ENCODE results near the gene VWA8. TPM values are rescaled to one million over a fixed set of nuclear protein-coding genes. Genes with fewer than 3 reads are reported as not detected.

Gene VWA8
- total RNA-seq, 1 donor from 2014 or later: 14.6 TPM

GRCh38 chr13:42000846-42001245, 39.9 kb upstream of the VWA8 start:
- Histone ChIP-seq H3K36me3 (ENCODE audit: control insufficient read depth, insufficient read depth, low read length) (no peaks in the 10 kb centered on the region), H3K4me3 (ENCODE audit: low read depth, low read length) (no peak overlapping the region), H3K27me3 (ENCODE audit: control insufficient read depth, insufficient read depth, low read length) (no peaks in the 10 kb centered on the region)
- DNase-seq (ENCODE audit: low read depth): no peak
- TF ChIP-seq CTCF (IDR thresholded peaks at IDR 0.05; ENCODE audit: insufficient read depth, low read length, poor library complexity, severe bottlenecking): no peak

- H3K4me3 ChIP-seq (ENCODE audit: low read depth, low read length): no peak overlapping the region
- no peak for TF ChIP-seq CTCF (IDR thresholded peaks at IDR 0.05; ENCODE audit: insufficient read depth, low read length, poor library complexity, severe bottlenecking)
- no peak for DNase-seq (ENCODE audit: low read depth)
- no peaks in the 10 kb centered on the region for H3K27me3 ChIP-seq (ENCODE audit: control insufficient read depth, insufficient read depth, low read length)
- H3K36me3 ChIP-seq (ENCODE audit: control insufficient read depth, insufficient read depth, low read length): no peaks in the 10 kb centered on the region
Measured at GRCh38 chr13:41997396-41997795, 36.5 kb upstream of the VWA8 start.

- TF ChIP-seq CTCF (IDR thresholded peaks at IDR 0.05; ENCODE audit: insufficient read depth, low read length, poor library complexity, severe bottlenecking): no peak
- Histone ChIP-seq H3K27me3 (ENCODE audit: control insufficient read depth, insufficient read depth, low read length) (no peaks in the 10 kb centered on the region), H3K4me3 (ENCODE audit: low read depth, low read length) (no peak overlapping the region), H3K36me3 (ENCODE audit: control insufficient read depth, insufficient read depth, low read length) (no peaks in the 10 kb centered on the region)
- peak; percentile 32 for DNase-seq (ENCODE audit: low read depth)
Measured at GRCh38 chr13:41995946-41996345, 35.0 kb upstream of the VWA8 start.

- no peak for TF ChIP-seq CTCF (IDR thresholded peaks at IDR 0.05; ENCODE audit: insufficient read depth, low read length, poor library complexity, severe bottlenecking)
- Histone ChIP-seq H3K27me3 (ENCODE audit: control insufficient read depth, insufficient read depth, low read length) (no peaks in the 10 kb centered on the region), H3K4me3 (ENCODE audit: low read depth, low read length) (no peak overlapping the region), H3K36me3 (ENCODE audit: control insufficient read depth, insufficient read depth, low read length) (no peaks in the 10 kb centered on the region)
- DNase-seq (ENCODE audit: low read depth): no peak
Measured at GRCh38 chr13:41995336-41995735, 34.4 kb upstream of the VWA8 start.

- Histone ChIP-seq H3K36me3 (ENCODE audit: control insufficient read depth, insufficient read depth, low read length) (no peaks in the 10 kb centered on the region), H3K4me3 (ENCODE audit: low read depth, low read length) (no peak overlapping the region), H3K27me3 (ENCODE audit: control insufficient read depth, insufficient read depth, low read length) (no peaks in the 10 kb centered on the region)
- DNase-seq (ENCODE audit: low read depth): no peak
- TF ChIP-seq CTCF (IDR thresholded peaks at IDR 0.05; ENCODE audit: insufficient read depth, low read length, poor library complexity, severe bottlenecking): no peak
Measured at GRCh38 chr13:41994696-41995095, 33.8 kb upstream of the VWA8 start.

GRCh38 chr13:41991936-41992335, 31.0 kb upstream of the VWA8 start:
- Histone ChIP-seq H3K36me3 (ENCODE audit: control insufficient read depth, insufficient read depth, low read length) (no peaks in the 10 kb centered on the region), H3K4me3 (ENCODE audit: low read depth, low read length) (no peak overlapping the region), H3K27me3 (ENCODE audit: control insufficient read depth, insufficient read depth, low read length) (no peaks in the 10 kb centered on the region)
- no peak for TF ChIP-seq CTCF (IDR thresholded peaks at IDR 0.05; ENCODE audit: insufficient read depth, low read length, poor library complexity, severe bottlenecking)
- DNase-seq (ENCODE audit: low read depth): no peak
